Activated CD8-positive, alpha-beta T cell treated with anti-CD3 and anti-CD28 coated beads for 36 hours (primary cell): ENCODE measurements around the gene ZNF846. TPM values are rescaled to one million over a fixed set of nuclear protein-coding genes. Genes with fewer than 3 reads are reported as not detected.

Experiments used
- ATAC-seq: fragments of 200-7000 bp; cut with Tn5 transposase; one replicate; pipeline ENCODE4 v1.10.0; 2021; ENCODE audit warnings: mild to moderate bottlenecking, moderate library complexity
- CTCF ChIA-PET: fragments of 350-600 bp; sonication (Branson Sonifier 250); formaldehyde crosslinking; loops from one replicate; lab custom pipeline; 2021; ENCODE audit warnings: antibody characterized with exemption; lab: Charles Lee
- POLR2A ChIA-PET: fragments of 350-600 bp; sonication (Branson Sonifier 250); formaldehyde crosslinking; loops from one replicate; lab custom pipeline; 2021; ENCODE audit warnings: antibody characterized with exemption; lab: Charles Lee
- DNase-seq: peaks from one replicate; pipeline ENCODE4 v3.0.0-alpha.2; 2020
- H3K27ac Mint-ChIP-seq: one replicate; pipeline ENCODE4 v1.8.0; 2021; ENCODE audit warnings: mild to moderate bottlenecking, mixed read lengths
- H3K27me3 Mint-ChIP-seq: one replicate; pipeline ENCODE4 v1.8.0; 2021; ENCODE audit warnings: mixed read lengths
- H3K36me3 Mint-ChIP-seq: one replicate; pipeline ENCODE4 v1.8.0; 2021; ENCODE audit warnings: low read depth, mixed read lengths
- H3K4me1 Mint-ChIP-seq: one replicate; pipeline ENCODE4 v1.8.0; 2021; ENCODE audit warnings: low read depth, mixed read lengths
- H3K4me3 Mint-ChIP-seq: one replicate; pipeline ENCODE4 v1.8.0; 2021; ENCODE audit warnings: mild to moderate bottlenecking, moderate library complexity, mixed read lengths
- H3K9me3 Mint-ChIP-seq: one replicate; pipeline ENCODE4 v1.8.0; 2021; ENCODE audit warnings: mixed read lengths
- intact Hi-C: fragments of 100-400 bp; cut with micrococcal nuclease; formaldehyde crosslinking; loops from one replicate; pipeline ENCODE4 v1.10.0; 2022
- total RNA-seq, 2 experiments: library from RNA; stranded (reverse); gene quantifications; one replicate each; pipeline ENCODE4 v1.2.3, GENCODE V29; 2021
- TF ChIP-seq, protein P1 (sequence below): fragments of 200-600 bp; IDR thresholded peaks from one replicate; pipeline ENCODE4 v1.8.0; 2022; ENCODE audit warnings: antibody characterized with exemption, mild to moderate bottlenecking

The ZNF846 gene
- 1 to 10 TPM; 5.1 to 6.1 TPM for total RNA-seq

DNA sequence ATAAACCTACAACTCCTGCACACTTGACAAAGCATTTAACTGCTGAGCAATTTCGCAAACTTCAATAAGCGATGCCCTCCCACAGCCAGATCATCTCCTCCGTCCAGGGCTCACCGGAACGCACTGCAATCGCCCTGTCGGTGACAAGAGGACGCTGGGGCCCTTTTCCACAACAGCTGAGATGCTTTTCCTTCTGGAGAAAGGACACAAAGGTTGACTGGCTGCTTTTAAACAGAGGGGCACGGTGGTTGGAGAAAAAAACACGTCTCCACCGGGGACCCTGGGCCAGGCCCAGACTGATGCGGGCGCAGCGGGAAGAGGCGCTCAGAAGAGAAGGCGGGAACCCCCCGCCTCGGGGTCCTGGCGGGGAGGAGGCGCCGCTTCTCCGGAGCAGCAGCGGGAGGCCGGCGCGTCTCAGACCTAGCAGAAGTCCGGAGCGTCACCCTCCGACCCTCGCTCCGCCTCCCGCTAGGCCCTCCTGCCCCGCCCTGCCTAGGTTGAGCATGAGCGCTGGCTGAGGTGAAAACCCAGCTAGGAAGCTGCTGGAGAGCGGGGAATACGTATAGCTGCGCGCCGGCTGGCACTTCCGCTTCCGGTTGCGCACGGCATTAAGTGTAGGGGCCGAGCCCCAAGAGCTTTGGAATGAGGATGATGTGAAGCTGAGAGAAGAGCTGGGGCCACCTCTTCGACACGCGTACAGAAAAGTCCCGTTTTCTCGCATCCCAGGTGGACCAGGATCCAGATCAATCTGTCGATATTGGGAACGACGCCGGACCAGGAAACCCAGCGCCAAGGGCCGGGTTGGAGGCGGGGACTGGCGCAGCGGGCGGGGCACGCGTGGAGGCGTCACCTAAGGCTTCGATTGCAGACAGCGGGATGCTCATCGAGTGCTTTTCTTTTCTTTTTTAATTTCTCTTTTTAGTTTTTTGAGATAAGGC, at the start of gene ZNF846:
ZNF846 (minus strand) TSS at position 564 of the 938 bp plus-strand sequence. CDS start 3,788 bp downstream, outside the sequence.
- intact Hi-C loops: no loop called here
- H3K9me3 Mint-ChIP-seq: peaks cover 12% of the 10 kb centered on the region
- H3K27ac Mint-ChIP-seq: peak within 1 kb of the TSS; percentile 99
- TF ChIP-seq, protein P1, sequence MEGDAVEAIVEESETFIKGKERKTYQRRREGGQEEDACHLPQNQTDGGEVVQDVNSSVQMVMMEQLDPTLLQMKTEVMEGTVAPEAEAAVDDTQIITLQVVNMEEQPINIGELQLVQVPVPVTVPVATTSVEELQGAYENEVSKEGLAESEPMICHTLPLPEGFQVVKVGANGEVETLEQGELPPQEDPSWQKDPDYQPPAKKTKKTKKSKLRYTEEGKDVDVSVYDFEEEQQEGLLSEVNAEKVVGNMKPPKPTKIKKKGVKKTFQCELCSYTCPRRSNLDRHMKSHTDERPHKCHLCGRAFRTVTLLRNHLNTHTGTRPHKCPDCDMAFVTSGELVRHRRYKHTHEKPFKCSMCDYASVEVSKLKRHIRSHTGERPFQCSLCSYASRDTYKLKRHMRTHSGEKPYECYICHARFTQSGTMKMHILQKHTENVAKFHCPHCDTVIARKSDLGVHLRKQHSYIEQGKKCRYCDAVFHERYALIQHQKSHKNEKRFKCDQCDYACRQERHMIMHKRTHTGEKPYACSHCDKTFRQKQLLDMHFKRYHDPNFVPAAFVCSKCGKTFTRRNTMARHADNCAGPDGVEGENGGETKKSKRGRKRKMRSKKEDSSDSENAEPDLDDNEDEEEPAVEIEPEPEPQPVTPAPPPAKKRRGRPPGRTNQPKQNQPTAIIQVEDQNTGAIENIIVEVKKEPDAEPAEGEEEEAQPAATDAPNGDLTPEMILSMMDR: no peak
- peaks cover 19% of the 10 kb centered on the region for H3K36me3 Mint-ChIP-seq
- peak within 1 kb of the TSS; percentile 85 for H3K4me3 Mint-ChIP-seq
- ATAC-seq (peak; percentile 97), DNase-seq (peak; percentile 96)
- no peaks in the 10 kb centered on the region for H3K27me3 Mint-ChIP-seq
- POLR2A ChIA-PET: interaction anchor here (0.6 to 2.1 kb wide), 6 partner anchors 10 to 333 kb away, joined by 3 to 12 read pairs (median 4); partner anchors contain the start of genes FBXL12 and ZNF266
- CTCF ChIA-PET: interaction anchor here (0.9 to 2.7 kb wide), 5 partner anchors 9 to 142 kb away, joined by 3 to 10 read pairs (median 8); no protein-coding TSS in a partner anchor
- peaks cover 7% of the 10 kb centered on the region for H3K4me1 Mint-ChIP-seq

DNA sequence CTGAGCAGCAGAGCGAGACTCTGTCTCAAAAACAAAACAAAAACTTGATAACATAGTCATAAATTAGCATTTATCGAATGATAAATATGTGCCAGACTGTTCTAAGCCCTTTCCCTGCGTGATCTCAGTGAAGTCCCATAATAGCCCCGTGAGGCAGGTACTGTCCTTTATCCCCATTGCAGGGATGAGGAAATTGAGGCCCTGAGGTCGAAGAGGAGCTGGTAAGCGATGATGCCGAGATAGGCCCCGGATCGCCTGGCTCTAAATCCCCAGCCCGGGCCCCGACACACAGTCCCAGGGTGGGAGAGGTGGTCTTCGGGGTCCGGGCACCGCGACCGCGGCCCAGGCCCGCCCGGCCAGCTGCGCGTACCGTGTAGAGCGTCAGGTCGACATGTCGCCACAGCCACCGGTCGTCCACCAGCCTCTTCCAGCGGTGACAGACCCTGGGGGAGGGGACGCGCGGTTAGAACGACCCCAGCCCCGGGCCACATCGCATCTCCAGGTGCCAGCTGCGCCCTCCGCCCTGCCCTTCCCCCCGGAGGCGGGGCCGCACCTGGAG, 49.7 kb upstream of the ZNF846 start:
- POLR2A ChIA-PET: interaction anchor here (0.6 to 1.9 kb wide), 7 partner anchors 9 to 51 kb away, joined by 3 to 5 read pairs (median 5); partner anchors contain the start of genes UBL5 and ZNF846

DNA sequence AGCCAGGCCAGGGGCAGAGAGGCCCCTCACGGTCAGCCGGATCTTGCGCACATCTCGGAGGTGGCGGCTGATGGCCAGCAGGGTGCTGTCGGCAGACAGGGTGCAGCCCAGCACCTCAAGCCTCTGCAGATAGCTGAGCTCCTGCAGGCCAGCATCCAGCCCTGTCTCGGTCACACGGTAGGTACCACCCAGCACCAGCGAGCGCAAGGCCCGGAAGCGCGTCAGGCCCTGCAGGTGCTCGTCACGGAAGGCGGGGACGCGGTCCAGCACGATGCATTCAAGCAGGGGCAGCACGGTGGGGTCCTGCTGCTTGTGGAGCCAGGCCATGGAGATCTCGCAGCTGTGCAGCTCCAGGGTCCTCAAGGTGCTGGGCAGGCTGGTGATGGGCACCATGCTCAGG, 42.6 kb upstream of the ZNF846 start:
- no peak for ATAC-seq
- no peak overlapping the region for H3K4me3 Mint-ChIP-seq
- H3K27ac Mint-ChIP-seq: no peak overlapping the region
- no peaks in the 10 kb centered on the region for H3K27me3 Mint-ChIP-seq
- TF ChIP-seq, protein P1: no peak
- H3K4me1 Mint-ChIP-seq: peaks cover 30% of the 10 kb centered on the region
- peaks cover 45% of the 10 kb centered on the region for H3K36me3 Mint-ChIP-seq
- ChIA-PET CTCF (no interaction called here), POLR2A (no interaction called here)
- H3K9me3 Mint-ChIP-seq: no peaks in the 10 kb centered on the region
- intact Hi-C loops: no loop called here
- DNase-seq: no peak

More for the DNA sequence above, 49.7 kb upstream of the ZNF846 start:
- DNase-seq (no peak), ATAC-seq (no peak)
- CTCF ChIA-PET: interaction anchor here (1.0 kb wide), 1 partner anchor 9 kb away, joined by 3 read pairs; no protein-coding TSS in a partner anchor
- H3K4me1 Mint-ChIP-seq: peaks cover 24% of the 10 kb centered on the region
- TF ChIP-seq, protein P1: no peak
- H3K27ac Mint-ChIP-seq: peak overlapping the region; percentile 95
- H3K36me3 Mint-ChIP-seq: peaks cover 29% of the 10 kb centered on the region
- intact Hi-C loops: no loop called here
- peaks cover 4% of the 10 kb centered on the region for H3K9me3 Mint-ChIP-seq
- no peaks in the 10 kb centered on the region for H3K27me3 Mint-ChIP-seq
- peak overlapping the region; percentile 92 for H3K4me3 Mint-ChIP-seq

DNA sequence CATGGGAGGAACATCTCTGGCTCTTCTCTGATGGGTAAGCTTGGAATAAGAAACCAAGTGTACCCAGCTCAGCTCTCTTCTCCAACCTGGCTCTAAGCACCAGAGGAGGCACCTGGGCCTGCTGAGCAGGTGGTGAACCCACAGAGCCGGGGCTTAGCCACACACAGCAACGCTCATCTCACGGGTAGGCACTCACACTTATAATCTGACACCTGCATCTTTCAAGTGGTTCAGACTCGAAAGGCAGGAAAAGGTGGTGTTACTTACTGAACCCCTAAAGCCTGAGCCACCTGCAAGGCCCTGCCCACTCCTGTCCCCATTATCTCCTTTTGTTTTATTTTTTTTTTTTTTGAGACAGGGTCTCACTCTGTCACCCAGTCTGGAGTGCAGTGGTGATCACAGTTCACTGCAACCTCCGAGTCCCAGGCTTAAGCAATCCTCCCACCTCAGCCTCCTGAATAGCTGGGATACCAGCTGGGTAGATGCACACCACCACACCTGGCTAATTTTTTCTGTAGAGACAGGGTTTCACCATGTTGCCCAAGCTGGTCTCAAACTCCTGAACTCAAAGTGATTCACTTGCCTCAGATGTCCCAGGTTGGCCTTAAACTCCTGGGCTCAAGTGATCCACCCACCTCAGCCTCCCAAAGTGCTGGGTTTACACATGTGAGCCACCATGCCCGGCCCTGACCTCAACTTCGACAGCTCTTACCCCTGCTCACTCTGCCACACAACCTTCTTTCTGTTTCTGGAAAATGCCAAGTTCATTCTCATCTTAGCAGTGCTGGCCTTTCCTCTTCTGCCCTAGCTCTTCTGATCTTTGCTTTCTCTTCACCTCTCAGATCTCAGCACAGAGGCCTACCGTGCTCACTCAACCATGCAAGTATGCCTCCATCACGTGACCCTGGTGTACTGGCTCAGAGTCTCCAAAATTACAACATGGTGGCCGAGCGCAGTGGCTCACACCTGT, 40.6 kb upstream of the ZNF846 start:
- peak; percentile 24 for DNase-seq
- H3K4me1 Mint-ChIP-seq: peaks cover 22% of the 10 kb centered on the region
- CTCF ChIA-PET: interaction anchor here (1.2 kb wide), 1 partner anchor 11 kb away, joined by 3 read pairs; no protein-coding TSS in a partner anchor
- H3K4me3 Mint-ChIP-seq: no peak overlapping the region
- POLR2A ChIA-PET: interaction anchor here (1.4 kb wide), 1 partner anchor 9 kb away, joined by 5 read pairs; no protein-coding TSS in a partner anchor
- peak; percentile 56 for ATAC-seq
- no peaks in the 10 kb centered on the region for H3K27me3 Mint-ChIP-seq
- H3K36me3 Mint-ChIP-seq: peaks cover 29% of the 10 kb centered on the region
- H3K9me3 Mint-ChIP-seq: no peaks in the 10 kb centered on the region
- H3K27ac Mint-ChIP-seq: peak overlapping the region; percentile 84
- intact Hi-C loops: no loop called here
- TF ChIP-seq, protein P1: no peak
